NB4 (cell line): ENCODE data around the gene AXIN1.

ENCODE experiments used
- POLR2A ChIP-seq: IDR thresholded peaks from 2 replicates; pipeline ENCODE4 v1.6.1; 2011; ENCODE audit warnings: mild to moderate bottlenecking; ENCODE audit not compliant: insufficient read length; ENCODE audit errors: extremely low read depth
- TF ChIP-seq, protein P1 (sequence below): IDR thresholded peaks from one replicate; pipeline ENCODE4 v1.5.1; 2012; ENCODE audit warnings: low read depth, low read length
- TF ChIP-seq, protein P2 (sequence below): IDR thresholded peaks from 2 replicates; pipeline ENCODE4 v1.6.1; 2011; ENCODE audit warnings: low read depth, low read length

DNA sequence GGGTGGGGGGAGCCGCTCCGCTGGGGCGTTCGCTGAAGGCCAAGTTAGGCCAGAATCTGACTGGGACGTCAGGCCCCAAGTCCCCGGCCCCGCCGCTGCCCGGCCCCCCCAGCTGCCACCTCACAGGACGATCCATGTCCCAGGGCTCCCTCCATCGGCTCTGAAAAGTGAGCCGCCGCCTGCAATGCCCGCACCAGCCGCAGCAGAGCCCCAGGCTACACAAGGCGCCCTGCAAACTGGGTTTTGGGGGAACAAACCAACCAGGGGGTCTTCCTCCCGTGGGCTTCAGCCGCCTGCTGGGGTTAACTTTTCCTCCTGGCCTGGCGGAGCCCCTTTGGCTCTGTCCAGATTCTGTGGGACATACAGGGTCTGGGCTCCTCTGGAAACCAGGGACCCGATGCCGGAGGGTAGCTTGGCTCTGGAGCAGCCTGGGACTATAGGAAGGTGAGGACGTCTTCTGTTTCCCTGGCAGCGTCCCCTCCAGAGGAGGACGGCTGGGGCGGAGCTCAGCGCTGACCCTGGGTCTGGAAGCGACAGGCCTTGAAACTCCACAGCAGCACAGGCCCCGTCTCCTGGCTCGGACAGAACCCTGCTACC, 45.3 kb upstream of the AXIN1 start:
- TF ChIP-seq, protein P1, sequence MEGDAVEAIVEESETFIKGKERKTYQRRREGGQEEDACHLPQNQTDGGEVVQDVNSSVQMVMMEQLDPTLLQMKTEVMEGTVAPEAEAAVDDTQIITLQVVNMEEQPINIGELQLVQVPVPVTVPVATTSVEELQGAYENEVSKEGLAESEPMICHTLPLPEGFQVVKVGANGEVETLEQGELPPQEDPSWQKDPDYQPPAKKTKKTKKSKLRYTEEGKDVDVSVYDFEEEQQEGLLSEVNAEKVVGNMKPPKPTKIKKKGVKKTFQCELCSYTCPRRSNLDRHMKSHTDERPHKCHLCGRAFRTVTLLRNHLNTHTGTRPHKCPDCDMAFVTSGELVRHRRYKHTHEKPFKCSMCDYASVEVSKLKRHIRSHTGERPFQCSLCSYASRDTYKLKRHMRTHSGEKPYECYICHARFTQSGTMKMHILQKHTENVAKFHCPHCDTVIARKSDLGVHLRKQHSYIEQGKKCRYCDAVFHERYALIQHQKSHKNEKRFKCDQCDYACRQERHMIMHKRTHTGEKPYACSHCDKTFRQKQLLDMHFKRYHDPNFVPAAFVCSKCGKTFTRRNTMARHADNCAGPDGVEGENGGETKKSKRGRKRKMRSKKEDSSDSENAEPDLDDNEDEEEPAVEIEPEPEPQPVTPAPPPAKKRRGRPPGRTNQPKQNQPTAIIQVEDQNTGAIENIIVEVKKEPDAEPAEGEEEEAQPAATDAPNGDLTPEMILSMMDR = no peak
- TF ChIP-seq POLR2A = no peak
- TF ChIP-seq, protein P2, sequence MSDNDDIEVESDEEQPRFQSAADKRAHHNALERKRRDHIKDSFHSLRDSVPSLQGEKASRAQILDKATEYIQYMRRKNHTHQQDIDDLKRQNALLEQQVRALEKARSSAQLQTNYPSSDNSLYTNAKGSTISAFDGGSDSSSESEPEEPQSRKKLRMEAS = no peak
